DMS53 treated with DMSO at 0.1 percent for 48 hours (cell line): ENCODE results near the gene MYLIP.
"Not testable (repeated sequence)": the region's sequence is repeated elsewhere in the genome, so short reads cannot be mapped to it uniquely, and the experiment has no call there.

Experiments used
- DNase-seq: peaks from one replicate; lab custom pipeline; 2025; ENCODE audit not compliant: unreplicated experiment; lab: John Stamatoyannopoulos, UW

Gene MYLIP

DNA sequence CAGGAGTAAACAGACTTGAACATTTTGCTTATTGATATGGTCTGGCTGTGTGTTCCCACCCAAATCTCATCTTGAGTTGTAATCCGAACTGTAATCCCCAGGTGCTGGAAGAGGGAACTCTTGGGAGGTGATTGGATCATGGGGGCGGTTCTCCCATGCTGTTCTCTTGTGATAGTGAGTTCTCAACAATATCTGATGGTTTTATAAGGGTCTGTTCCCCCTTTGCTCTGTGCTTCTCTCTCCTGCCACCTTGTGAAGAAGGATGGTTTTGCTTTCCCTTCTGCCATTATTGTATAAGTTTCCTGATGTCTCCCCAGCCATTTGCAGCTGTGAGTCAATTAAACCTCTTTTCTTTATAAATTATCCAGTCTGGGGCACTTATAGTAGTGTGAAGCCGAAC, 40.0 kb downstream of the MYLIP start:
- DNase-seq: peak; percentile 17

DNA sequence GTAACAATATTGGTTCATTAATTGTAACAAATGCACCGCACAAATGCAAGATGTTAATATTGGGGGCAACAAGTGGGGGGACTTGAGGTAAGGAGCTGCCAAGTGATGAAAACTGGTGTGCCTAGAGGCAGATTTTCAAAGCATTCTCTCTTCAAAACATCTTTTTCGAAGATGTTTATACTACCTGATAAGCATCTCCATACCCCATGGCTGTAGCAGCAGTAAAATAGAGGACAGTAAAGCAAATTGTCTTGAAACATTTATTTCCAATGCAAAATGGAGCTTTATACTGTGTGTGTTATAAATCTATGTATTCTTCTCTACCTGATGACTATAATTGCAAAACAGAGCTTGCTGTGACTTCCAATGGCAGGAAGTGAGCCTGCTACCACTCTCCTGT, 42.5 kb downstream of the MYLIP start:
- no peak for DNase-seq

DNA sequence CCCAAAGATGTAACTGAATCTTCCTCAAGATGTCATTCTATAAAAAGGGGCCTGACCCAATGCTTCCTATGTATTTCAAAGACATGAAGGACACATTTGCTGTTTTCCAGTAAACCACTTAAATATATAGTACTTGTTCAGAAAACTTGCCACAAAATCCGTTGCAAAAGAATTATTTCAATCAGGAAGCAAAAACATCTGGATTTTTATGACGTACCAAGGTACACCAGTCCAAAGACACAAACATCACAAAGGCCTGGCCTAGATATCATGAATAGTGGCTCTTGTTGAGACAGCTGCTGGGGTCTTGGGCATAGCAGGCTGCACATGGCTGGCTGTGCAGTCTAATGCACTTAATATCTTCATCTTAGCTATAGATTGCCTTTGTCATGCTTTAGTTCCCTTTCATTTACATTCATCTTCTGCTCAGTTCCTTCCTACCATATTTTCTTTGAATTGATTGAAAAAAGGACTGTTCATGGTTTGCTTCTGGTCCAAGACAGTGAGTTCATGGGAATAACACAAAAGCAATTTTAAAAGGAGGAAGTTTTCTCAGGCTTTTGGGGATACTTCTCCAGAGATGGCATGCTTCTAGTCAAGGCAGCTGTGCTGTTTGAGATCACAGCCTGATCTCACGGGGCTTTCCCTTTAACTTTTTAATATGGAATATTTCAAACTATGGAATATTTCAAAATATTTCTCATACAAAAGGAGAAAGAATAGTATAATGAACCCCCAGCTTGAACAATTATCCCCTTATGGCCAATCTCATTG, 44.5 kb downstream of the MYLIP start:
- DNase-seq: no peak

DNA sequence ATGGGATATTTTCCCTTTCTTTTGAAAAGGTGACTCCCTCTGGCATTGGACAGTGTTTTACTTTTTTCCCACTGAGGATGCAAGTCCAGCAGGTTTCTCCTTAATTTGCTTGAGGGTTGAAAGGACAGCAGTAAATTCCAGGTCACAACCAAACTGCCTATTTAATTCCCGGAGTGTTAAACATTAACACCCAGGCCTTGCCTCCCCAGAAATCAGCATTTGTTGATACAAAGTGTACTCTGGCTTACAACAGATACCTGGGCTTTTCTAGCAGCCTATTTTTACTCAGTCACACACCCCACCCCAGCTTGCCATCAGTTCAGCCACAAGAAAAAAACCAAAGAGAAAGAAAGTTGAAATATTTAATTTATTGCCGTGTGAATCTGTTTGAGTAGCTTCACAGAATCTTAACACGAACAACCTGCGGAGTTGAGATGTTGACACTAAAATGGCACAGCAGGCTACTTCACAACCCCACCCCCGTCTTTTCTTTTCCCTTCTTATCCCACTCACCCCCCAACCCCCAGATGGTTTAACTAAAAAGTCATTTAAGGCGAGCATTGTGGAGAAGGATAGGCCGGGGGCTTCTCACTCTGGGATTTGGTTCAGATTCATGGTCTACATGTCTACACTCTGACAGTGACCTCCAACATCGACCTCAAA, 45.7 kb downstream of the MYLIP start:
- DNase-seq: no peak

DNA sequence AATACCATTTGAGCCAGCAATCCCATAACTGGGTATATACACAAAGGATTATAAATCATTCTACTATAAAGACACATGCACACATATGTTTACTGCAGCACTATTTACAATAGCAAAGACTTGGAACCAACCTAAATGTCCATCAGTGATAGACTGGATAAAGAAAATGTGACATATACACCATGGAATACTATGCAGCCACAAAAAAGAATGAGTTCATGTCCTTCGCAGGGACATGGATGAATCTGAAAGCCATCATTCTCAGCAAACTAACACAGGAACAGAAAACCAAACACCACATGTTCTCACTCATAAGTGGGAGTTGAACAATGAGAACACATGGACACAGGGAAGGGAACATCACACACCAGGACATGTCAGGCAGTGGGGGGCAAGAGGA, 47.7 kb downstream of the MYLIP start:
- DNase-seq: not testable (repeated sequence)

DNA sequence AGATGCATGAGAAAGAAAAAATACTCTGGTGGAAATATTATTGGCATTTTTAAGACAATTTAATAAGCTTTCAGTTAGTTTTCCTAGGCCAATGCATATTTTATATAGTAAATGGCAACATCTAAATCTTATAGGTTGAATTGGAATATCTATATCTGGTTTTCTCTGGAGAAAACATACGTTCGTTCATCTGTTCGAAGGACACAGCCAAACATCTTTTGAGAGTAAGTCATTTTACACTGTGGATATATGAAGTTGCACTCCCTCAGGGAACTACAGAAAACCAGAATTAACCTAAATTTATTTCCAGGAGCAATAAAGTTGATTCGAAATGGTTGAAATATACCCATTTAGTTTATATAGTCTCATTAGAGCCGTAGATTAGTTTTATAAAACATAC, 49.0 kb downstream of the MYLIP start:
- no peak for DNase-seq

DNA sequence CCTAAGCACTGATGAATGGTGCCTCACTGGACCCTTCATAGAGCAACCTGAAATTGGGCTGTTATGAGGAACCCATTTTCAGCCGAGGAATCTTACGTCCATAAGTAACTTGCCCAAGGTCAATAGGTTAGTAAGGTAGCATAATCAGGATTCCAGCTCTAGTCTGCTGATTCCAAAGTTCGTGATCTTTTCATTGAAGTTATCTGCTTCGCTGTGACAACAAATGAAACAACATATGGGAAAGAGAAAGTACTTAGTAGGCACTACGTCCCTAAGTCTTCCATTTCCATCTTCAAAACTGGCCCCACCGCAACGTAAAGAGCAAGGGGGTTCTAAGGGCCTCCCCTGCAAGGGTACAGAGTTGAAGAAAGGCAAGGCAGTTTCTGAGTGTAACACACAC, 49.5 kb downstream of the MYLIP start:
- DNase-seq: no peak

DNA sequence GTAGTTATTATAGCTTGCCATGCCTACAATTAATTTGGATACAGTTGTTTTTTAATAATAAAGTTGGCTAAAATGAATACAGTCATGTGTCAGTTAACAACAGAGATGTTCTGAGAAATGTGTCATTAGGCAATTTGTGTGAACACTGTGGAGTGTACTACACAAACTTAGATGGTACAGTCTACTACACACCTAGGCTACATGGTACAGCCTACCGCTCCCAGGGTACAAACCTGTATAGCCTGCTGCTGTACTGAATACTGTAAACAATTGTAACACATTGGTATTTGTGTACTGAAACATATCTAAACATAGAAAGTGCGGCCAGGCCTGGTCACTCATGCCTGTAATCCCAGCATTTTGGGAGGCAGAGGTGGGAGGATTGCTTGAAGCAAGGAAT, 50.2 kb downstream of the MYLIP start:
- no peak for DNase-seq

DNA sequence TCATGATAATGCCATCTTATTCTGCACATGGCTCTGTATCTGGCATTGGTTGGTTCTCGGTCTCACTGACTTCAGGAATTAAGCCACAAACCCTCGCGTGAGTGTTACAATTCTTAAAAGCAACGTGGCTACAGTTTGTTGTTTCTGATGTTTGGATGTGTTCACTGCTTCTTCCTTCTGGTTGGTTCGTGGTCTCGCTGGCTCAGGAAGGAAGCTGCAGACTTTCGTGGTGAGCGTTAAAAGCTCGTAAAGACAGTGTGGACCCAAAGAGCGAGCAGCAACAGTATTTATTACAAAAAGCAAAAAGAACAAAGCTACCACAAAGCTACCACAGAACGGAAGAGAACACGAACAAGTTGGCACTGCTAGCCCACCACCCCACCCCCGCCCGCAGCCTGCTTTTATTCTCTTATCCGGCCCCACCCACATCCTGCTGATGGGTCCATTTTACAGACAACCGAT, 51.1 kb downstream of the MYLIP start:
- no peak for DNase-seq

DNA sequence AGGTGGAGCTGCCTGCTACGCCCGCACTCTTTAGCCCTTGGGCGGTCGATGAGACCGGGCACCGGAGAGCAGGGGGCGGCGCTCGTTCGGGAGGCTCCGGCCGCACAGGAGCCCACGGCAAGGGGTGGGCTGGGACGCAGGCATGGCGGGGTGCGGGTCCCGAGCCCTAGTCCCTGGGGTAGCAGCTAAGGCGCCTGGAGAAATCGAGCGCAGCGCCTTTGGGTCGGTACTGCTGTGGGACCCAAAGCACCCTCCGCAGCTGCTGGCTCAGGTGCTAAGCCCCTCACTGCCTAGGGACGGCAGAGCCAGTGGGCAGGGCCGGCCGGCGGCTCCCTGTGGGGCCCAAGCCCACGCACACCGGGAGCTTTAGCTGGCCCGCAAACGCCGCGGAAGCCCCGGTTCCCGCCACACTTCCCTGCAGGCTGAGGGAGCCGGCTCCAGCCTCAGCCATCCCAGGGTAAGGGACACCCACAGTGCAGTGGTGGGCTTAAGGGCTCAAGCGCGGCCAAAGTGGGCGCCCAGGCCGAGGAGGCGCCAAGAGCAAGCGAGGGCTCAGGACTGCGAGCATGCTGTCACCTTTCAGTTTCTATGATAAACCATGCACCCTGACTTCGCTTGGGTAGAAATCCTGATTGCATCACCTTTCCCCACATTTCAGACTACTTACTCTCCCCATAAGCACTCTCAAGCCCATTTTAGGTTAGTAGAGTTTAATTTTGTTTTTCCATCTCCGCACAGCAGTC, 52.0 kb downstream of the MYLIP start:
- no peak for DNase-seq

DNA sequence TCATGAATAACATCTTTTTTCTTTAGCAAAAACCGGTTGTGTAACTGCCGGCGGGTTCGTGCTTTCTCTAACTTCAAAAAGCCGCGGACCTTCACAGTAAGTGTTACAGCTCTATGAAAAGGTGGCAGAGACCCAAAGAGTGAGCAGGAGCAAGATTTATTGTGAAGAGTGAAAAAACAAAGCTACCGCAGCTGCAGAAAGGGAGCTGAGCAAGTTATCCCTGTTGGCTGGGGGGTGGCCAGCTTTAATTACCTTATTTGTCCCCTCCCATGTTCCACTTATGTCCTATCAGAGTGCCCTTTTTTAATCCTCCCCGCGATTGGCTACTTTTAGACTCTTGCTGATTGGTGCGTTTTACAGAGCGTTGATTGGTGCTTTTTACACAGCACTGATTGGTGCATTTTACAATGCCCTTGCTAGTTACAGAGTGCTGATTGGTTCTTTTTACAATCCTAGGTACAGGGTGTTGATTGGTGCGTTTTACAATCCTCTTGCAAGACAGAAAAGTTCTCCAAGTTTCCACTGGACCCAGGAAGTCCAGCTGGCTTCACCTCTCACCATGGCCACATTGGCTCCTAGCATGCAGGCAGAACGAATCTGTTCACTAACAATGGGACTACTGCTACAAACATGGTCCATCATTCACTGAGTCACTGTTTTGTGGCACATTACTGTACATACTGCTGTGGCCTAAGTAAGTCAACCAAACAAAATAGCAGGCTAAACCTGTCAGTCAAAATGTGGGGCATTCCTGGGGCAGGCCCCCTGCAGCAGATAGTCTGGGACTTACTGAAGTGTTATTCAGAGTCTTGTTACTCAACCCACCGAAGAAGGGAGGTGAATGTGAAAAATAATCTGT, 52.8 kb downstream of the MYLIP start:
- no peak for DNase-seq

DNA sequence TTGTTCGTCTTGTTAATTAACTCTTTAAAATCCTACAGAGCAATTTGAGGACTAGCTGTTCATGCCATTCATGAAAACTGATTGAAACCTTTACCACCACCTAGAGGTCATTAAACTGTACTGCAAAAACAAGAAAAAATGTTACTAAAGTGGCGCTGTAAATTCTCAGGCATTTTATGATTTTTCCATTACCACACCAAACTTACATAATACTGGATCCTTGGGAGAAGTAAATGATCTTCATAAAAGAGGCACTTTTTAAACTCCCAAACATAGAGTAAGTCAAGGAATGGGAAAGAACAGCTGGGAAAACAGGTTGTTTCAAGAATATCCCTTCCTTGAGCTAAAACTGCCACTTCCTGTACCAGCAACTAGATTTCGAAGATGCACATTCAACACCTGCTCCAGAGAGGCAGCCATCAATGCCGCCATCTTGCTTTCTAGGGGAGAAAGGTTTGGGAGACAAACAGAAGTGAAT, 54.3 kb downstream of the MYLIP start:
- DNase-seq: peak; percentile 51

DNA sequence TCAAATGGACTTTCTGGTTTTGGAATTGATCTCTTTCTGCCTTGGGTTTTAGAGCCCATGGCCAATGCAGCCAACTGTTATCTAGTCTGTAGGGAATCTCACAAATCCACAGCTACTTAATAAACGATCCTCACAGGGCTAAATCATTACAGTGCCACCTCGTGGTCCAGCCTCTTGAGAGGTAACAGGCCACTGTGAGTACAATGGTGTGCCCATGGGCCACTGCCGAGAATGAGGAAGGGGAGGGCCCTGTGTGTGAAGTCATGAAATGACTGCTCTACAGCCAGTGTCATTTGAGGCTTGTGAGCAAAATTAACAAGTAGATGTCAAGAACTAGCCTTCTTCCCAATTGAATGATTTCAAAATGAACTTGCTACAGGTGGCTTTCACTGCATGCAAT, 55.2 kb downstream of the MYLIP start:
- DNase-seq: peak; percentile 47

DNA sequence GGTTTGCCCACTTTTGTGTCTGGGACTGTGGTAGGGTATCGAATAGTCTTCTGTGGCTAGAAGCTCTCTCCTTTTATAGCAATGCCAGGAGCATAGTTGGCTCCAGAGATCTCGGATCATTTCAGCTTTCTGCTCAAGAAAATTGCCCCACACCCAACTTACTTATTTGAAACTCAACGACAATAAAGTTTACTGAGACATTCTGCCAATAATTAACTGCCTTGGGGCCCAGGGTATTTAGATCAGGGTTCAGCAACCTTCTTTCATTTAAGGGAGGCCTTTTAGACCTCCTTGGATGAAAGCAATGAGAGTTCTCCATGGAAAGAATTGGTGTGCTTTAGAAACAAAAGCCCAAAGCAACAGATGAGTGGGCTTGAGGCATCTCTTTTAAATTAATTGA, 55.7 kb downstream of the MYLIP start:
- DNase-seq: no peak

DNA sequence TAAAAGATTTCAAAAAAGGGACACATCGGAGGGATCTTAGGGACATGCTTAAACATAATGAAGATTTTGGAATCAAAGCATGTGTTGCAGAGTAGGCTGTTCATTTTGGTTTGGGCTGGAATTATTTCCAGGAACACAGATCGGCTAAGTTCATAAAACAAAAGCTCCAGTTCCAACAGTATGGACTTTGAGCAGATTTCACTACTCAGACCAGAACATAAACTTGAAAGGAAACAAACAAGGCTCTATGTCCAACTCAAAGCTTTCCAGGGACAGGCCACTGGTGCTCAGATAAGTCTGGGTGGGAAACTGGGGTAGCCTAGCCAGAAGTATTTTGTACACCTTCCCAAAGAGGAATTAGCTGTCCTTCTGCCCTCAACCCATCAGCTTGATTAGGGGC, 58.3 kb downstream of the MYLIP start:
- no peak for DNase-seq

DNA sequence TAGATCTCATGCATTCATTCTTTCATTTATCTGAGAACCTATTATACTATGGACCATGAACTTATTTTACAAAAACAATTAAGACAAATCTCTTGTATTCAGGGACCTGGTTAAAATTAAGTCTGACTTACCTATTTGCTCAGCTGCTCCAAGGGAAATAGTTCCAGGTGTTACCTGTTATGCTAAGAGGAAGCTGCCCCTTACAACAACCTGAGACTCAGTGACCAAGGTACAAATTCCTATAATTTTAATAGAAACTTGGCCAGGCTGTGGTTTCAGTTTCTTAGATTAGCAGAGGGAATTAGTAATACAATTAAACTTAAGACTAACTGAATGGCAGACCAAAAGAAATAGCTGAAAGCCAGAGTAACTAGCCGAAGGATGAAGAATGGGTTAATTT, 61.3 kb downstream of the MYLIP start:
- peak; percentile 37 for DNase-seq

DNA sequence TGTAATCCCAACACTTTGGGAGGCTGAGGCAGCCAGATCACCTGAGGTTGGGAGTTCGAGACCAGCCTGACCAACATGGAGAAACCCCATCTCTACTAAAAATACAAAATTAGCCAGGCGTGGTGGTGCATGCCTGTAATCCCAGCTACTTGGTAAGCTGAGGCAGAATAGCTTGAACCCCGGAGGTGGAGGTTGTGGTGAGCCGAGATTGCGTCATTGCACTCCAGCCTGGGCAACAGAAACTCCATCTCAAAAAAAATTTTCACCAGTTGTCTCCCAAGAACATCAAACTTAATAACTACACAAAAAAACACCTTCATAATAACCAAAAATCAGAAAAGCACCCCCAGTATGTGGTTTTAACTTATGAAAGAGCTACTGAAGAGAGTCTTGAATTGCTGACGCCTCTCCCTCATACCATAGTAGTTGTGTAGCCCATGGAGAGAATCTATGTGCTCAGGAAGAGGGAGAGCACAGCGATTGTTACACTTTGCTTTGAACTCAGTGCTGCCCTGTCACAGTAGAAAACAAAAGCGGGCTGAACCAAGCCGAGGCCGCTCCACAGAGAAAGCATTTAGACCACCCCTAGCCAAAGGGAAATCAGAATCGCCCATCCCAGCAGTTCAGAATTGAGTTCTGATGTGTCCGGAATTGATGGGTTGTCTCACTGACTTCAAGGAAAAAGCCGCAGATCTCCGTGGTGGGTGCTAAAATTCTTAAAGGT, 67.5 kb downstream of the MYLIP start:
- no peak for DNase-seq

DNA sequence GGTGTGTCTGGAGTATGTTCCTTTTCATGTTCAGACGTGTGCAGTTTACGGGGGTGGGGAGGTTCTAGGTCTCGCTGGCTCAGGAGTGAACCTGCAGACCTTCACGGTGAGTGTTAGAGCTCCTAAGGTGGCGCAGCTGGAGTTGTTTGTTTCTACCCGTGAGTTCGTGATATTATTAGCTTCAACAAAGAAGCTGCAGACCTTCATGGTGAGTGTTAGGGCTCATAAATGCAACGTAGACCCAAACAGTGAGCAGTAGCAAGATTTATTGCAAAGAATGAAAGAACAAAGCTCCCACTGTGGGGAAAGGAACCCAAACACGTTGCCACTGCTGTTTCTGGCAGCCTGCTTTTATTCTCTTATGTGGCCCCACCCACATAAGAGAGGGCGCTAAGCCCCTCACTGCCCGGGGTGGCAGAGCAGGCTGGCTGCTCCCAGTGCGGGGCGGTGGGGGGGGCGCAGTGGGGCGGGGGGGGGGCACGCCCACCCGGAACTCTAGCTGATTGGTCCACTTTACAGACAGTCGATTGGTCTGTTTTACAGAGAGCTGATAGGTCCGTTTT, 68.2 kb downstream of the MYLIP start:
- DNase-seq: no peak
